ENCODE measurements around the gene SCAF4.

- TF ChIP-seq CTCF (IDR thresholded peaks at IDR 0.05) (peak in 2 of 6 experiments; percentile 5 to 14), POLR2A (IDR thresholded peaks at IDR 0.05) (peak in 3 of 4 donors; percentile 77 to 94 (median 85))
These were observed at the start of gene SCAF4 for GRCh38 chr21:31731857-31732596.

Data from esophagus squamous epithelium (tissue), 4 donors.